ENCODE data around the gene HDAC7.

Gene HDAC7

DNA sequence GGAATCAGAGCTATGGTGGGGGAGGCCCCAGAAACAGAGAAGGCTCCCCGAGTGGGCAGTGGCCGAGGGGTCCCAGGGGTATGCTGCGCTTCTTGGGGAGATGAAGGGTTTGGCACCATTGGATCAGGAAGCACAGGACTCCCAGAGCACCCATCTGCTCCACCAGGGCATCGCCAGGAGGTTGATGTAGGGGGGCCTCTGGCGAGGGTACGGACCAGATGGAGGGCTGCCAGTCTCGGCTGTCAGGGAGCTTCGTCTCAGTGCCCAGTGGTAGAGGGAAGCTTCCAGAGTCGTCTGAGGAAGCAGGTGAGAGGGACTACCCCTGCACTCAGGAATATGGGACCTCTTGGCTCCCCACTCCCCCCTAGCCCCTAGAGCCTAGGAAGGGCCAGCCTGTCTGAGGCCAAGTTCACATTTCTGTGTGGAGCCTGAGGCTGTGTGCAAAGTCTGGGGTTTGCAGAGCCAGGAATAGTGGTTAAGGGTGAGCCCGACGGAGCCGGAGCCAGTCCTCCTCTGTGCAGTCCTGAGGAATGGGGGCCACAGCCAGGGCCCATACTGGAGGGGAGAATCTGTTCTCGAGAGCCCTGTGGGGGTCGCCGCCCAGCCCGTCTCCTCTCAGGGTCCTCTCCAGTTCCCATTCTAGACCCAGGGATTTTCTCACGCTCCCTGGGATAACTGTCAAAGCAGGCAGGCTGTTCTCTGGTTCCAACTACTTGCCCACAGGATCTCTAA, 36.5 kb downstream of the HDAC7 start:
- no peak overlapping the region for H2AFZ ChIP-seq (ENCODE audit: low read length)
- H3K9me2 ChIP-seq (replicated peaks; ENCODE audit: low read depth, low read length), result no peaks in the 10 kb centered on the region
- H3K4me1 ChIP-seq (ENCODE audit: insufficient read depth, low read length, poor library complexity, severe bottlenecking), result peaks cover 4% of the 10 kb centered on the region
- H3K27me3 ChIP-seq (ENCODE audit: insufficient read depth, low read length, poor library complexity, severe bottlenecking), result no peaks in the 10 kb centered on the region
- no peak overlapping the region for H3K4me2 ChIP-seq (ENCODE audit: low read depth, low read length, poor library complexity, severe bottlenecking)
- peaks cover 62% of the 10 kb centered on the region for H3K36me3 ChIP-seq (ENCODE audit: insufficient read depth, low read length)
- H3K79me2 ChIP-seq (ENCODE audit: insufficient read depth, low read length), result no peaks in the 10 kb centered on the region
- TF ChIP-seq, protein P1, sequence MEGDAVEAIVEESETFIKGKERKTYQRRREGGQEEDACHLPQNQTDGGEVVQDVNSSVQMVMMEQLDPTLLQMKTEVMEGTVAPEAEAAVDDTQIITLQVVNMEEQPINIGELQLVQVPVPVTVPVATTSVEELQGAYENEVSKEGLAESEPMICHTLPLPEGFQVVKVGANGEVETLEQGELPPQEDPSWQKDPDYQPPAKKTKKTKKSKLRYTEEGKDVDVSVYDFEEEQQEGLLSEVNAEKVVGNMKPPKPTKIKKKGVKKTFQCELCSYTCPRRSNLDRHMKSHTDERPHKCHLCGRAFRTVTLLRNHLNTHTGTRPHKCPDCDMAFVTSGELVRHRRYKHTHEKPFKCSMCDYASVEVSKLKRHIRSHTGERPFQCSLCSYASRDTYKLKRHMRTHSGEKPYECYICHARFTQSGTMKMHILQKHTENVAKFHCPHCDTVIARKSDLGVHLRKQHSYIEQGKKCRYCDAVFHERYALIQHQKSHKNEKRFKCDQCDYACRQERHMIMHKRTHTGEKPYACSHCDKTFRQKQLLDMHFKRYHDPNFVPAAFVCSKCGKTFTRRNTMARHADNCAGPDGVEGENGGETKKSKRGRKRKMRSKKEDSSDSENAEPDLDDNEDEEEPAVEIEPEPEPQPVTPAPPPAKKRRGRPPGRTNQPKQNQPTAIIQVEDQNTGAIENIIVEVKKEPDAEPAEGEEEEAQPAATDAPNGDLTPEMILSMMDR (conservative IDR thresholded peaks at IDR 0.05; ENCODE audit: low read length), result no peak
- no peak for TF ChIP-seq EZH2phosphoT487 (IDR thresholded peaks at IDR 0.05; ENCODE audit: borderline replicate concordance)
- no peaks in the 10 kb centered on the region; the same call in 1 of the 2 replicates for H3F3A ChIP-seq (ENCODE audit: low read depth)
- no peak overlapping the region for H3K9ac ChIP-seq (ENCODE audit: low read depth, low read length, poor library complexity, severe bottlenecking)
- peaks cover 5% of the 10 kb centered on the region for H4K20me1 ChIP-seq (ENCODE audit: insufficient read depth, low read length, poor library complexity, severe bottlenecking)
- H3K9me3 ChIP-seq (ENCODE audit: insufficient read depth, low read depth, low read length), result no peaks in the 10 kb centered on the region
- no peak overlapping the region for H3K4me3 ChIP-seq (ENCODE audit: low read length, poor library complexity, severe bottlenecking)

DNA sequence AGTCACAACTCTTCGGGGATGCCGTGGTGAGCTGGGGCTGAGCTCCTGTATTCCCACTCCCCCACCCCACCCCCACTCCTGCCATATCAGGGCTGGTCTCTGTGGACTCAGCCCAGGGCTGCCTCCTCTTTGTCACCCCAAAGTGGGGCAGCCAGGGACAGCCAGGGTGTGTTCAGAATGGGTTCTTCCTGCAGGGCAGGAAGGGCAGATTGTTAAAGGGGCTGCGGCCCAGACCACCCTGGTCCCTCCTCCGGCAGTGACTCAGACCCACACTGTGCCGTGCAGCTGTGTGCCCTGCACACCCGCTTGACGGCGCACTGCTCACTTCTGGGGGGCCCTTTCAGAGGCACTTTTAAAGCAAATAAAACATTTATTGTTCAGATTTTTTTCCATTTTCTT, 37.3 kb downstream of the HDAC7 start:
- peaks cover 12% of the 10 kb centered on the region for H3K4me1 ChIP-seq (ENCODE audit: insufficient read depth, low read length, poor library complexity, severe bottlenecking)
- no peak overlapping the region for H2AFZ ChIP-seq (ENCODE audit: low read length)
- H4K20me1 ChIP-seq (ENCODE audit: insufficient read depth, low read length, poor library complexity, severe bottlenecking), result peaks cover 5% of the 10 kb centered on the region
- peaks cover 54% of the 10 kb centered on the region; the same call in 1 of the 2 replicates for H3K36me3 ChIP-seq (ENCODE audit: insufficient read depth, low read length)
- H3K4me3 ChIP-seq (ENCODE audit: low read length, poor library complexity, severe bottlenecking), result no peak overlapping the region
- no peak for TF ChIP-seq EZH2phosphoT487 (IDR thresholded peaks at IDR 0.05; ENCODE audit: borderline replicate concordance)
- TF ChIP-seq, protein P1 (conservative IDR thresholded peaks at IDR 0.05; ENCODE audit: low read length), result no peak
- no peaks in the 10 kb centered on the region; the same call in 1 of the 2 replicates for H3F3A ChIP-seq (ENCODE audit: low read depth)
- H3K9me2 ChIP-seq (replicated peaks; ENCODE audit: low read depth, low read length), result no peaks in the 10 kb centered on the region
- H3K9me3 ChIP-seq (ENCODE audit: insufficient read depth, low read depth, low read length), result no peaks in the 10 kb centered on the region
- H3K79me2 ChIP-seq (ENCODE audit: insufficient read depth, low read length), result no peaks in the 10 kb centered on the region
- H3K27me3 ChIP-seq (ENCODE audit: insufficient read depth, low read length, poor library complexity, severe bottlenecking), result no peaks in the 10 kb centered on the region
- no peak overlapping the region for H3K4me2 ChIP-seq (ENCODE audit: low read depth, low read length, poor library complexity, severe bottlenecking)
- H3K9ac ChIP-seq (ENCODE audit: low read depth, low read length, poor library complexity, severe bottlenecking), result no peak overlapping the region

GRCh38 chr12:47781479-47782371, 38.0 kb downstream of the HDAC7 start:
- H3K9me2 ChIP-seq (replicated peaks; ENCODE audit: low read depth, low read length), result no peaks in the 10 kb centered on the region
- no peaks in the 10 kb centered on the region; the same call in 1 of the 2 replicates for H3F3A ChIP-seq (ENCODE audit: low read depth)
- no peaks in the 10 kb centered on the region for H3K9me3 ChIP-seq (ENCODE audit: insufficient read depth, low read depth, low read length)
- H3K36me3 ChIP-seq (ENCODE audit: insufficient read depth, low read length), result peaks cover 48% of the 10 kb centered on the region; the same call in 1 of the 2 replicates
- H4K20me1 ChIP-seq (ENCODE audit: insufficient read depth, low read length, poor library complexity, severe bottlenecking), result peaks cover 5% of the 10 kb centered on the region
- H3K4me2 ChIP-seq (ENCODE audit: low read depth, low read length, poor library complexity, severe bottlenecking), result no peak overlapping the region
- no peak overlapping the region for H2AFZ ChIP-seq (ENCODE audit: low read length)
- H3K4me1 ChIP-seq (ENCODE audit: insufficient read depth, low read length, poor library complexity, severe bottlenecking), result peaks cover 18% of the 10 kb centered on the region
- no peaks in the 10 kb centered on the region for H3K79me2 ChIP-seq (ENCODE audit: insufficient read depth, low read length)
- H3K4me3 ChIP-seq (ENCODE audit: low read length, poor library complexity, severe bottlenecking), result no peak overlapping the region
- H3K9ac ChIP-seq (ENCODE audit: low read depth, low read length, poor library complexity, severe bottlenecking), result no peak overlapping the region
- no peak for TF ChIP-seq EZH2phosphoT487 (IDR thresholded peaks at IDR 0.05; ENCODE audit: borderline replicate concordance)
- TF ChIP-seq, protein P1 (conservative IDR thresholded peaks at IDR 0.05; ENCODE audit: low read length), result no peak
- no peaks in the 10 kb centered on the region for H3K27me3 ChIP-seq (ENCODE audit: insufficient read depth, low read length, poor library complexity, severe bottlenecking)
